Thyroid gland (tissue), 4 donors: ENCODE results near the gene RGSL1.

ENCODE experiments used
- CTCF ChIP-seq, 6 experiments: fragments of 200-600 bp in 3 of 6; fragments of 450-650 bp in 3 of 6; sonication (generic) in 3 of 6; IDR thresholded peaks; one replicate each; pipeline ENCODE4 v1.5.1; 2016 to 2019; ENCODE audit warnings: antibody characterized with exemption in 6 of 6, mild to moderate bottlenecking in 2 of 6, inconsistent platforms in 1 of 6, moderate library complexity in 1 of 6
- POLR2A ChIP-seq, 2 donors: fragments of 450-650 bp; IDR thresholded peaks; one replicate each; pipeline ENCODE4 v1.6.1; 2017; ENCODE audit warnings: antibody characterized with exemption in 2 of 2, mild to moderate bottlenecking in 2 of 2, moderate library complexity in 1 of 2

DNA sequence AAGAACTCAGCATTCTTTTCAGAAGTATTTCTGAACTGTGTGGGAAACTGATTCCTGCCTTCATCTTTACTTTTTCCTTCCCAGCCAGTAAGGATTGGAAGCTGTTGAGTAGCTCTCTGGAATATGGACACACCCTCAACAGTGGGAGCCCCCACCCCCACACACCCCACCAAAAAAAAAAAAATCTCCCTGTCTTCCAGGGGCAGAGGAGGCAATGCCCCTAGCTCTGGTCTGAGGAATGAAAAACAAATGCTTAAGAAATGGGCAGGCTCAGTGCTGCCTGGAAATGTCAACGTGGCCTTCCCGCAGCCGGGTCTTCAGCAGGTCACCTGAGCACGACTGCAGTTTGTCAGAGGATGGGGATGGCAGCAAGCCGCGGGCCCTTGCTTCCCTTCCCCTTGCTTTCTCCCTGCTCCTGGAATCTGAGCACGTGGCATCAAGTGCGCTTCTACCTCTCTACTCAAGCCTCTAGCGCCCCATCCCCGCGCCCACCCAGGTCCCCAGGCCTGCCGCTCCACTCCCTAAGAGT is 153.8 kb downstream of the RGSL1 start:
- TF ChIP-seq CTCF (IDR thresholded peaks at IDR 0.05) (no peak), POLR2A (IDR thresholded peaks at IDR 0.05) (no peak)
